ENCODE data around the gene CPZ. TPM values are rescaled to one million over a fixed set of nuclear protein-coding genes. Genes with fewer than 3 reads are reported as not detected.

The CPZ gene
- total and polyA plus RNA-seq, 8 donors: 0.09 to 0.86 (median 0.23) TPM

- TF ChIP-seq CTCF (IDR thresholded peaks at IDR 0.05): no peak
- intact Hi-C loops (cut with DNase I): no loop called here
- ATAC-seq (no peak), DNase-seq (no peak), FAIRE-seq (no peak)
- Histone ChIP-seq H3K36me3 (no peaks in the 10 kb centered on the region), H3K27ac (no peak overlapping the region), H3K27me3 (peaks cover 0 to 15% (median 7%) of the 10 kb centered on the region in 4 donors), H3K4me1 (no peaks in the 10 kb centered on the region), H3K9me3 (no peaks in the 10 kb centered on the region), H3K4me3 (no peak overlapping the region)
- 51 to 70% methylated on average over 3 of the region's 3 CpGs for WGBS, 2 donors
These were observed 13.8 kb upstream of the CPZ start for GRCh38 chr4:8578717-8579116.

DNA sequence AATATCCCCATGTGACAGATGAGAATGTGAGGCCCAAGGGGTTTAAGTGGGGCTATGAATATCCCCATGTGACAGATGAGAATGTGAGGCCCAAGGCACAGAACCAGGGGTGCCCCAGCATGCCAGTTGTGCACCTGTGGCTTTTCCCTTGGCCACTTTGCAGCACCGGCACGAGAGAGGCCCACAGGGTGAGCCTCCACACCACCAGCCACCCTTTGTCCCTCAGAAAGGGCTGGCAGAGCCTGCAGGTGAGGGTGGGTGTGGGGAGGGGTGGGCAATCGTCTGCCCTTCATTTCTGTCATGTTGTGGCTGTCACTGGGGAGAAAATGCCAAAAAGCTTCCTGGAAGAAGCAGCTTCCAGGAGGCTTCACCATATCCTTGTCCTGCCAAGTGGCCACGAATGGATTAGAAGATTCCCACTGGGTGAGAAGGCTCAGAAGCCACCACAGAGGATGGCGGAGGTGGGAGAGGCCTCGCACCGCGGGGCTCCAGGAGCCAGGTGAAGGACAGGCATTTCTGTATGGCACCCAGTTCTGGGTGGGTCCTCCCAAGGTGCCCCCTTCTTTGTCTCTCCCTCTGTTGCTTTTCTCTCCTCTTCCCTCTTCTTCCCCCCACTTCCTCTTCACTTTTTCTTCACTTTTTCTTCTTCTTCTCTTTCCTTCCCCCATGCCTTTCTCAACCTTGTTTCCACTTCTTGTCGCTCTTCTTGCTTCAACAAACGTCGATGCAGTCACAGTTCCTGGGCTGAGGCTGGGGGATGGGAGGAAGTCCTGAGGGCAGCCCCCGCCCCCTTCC is 12.8 kb upstream of the CPZ start:
- peak in 1 of 6 donors; percentile 31 for DNase-seq
- Histone ChIP-seq H3K27me3 (peaks cover 0 to 15% (median 7%) of the 10 kb centered on the region in 4 donors), H3K4me3 (no peak overlapping the region), H3K27ac (no peak overlapping the region), H3K36me3 (no peaks in the 10 kb centered on the region), H3K9me3 (no peaks in the 10 kb centered on the region), H3K4me1 (no peaks in the 10 kb centered on the region)
- WGBS, 2 donors: 22 to 23% methylated on average over 12 of the region's 12 CpGs
- ATAC-seq: no peak
- FAIRE-seq: no peak
- TF ChIP-seq CTCF (IDR thresholded peaks at IDR 0.05): no peak
- intact Hi-C loops (cut with DNase I): no loop called here

- Histone ChIP-seq H3K36me3 (no peaks in the 10 kb centered on the region), H3K4me3 (no peak within 1 kb of the TSS), H3K27me3 (peaks cover 0 to 15% (median 7%) of the 10 kb centered on the region in 4 donors), H3K4me1 (no peaks in the 10 kb centered on the region), H3K9me3 (no peaks in the 10 kb centered on the region), H3K27ac (no peak within 1 kb of the TSS)
- no peak for TF ChIP-seq CTCF (IDR thresholded peaks at IDR 0.05)
- ATAC-seq (peak; percentile 86 to 98 (median 91)), DNase-seq (peak in 5 of 6 donors; percentile 30 to 86 (median 60)), FAIRE-seq (no peak)
- 4 to 6% methylated on average over 58 to 63 of the region's 63 CpGs for WGBS, 2 donors
- intact Hi-C loops (cut with DNase I): no loop called here
These were observed 12.1 kb upstream of the CPZ start, which contains the start of gene GPR78 for GRCh38 chr4:8580321-8581093. Gene GPR78 (plus strand): TSS chr4:8580392. CDS start chr4:8580983, 591 bp downstream.

DNA sequence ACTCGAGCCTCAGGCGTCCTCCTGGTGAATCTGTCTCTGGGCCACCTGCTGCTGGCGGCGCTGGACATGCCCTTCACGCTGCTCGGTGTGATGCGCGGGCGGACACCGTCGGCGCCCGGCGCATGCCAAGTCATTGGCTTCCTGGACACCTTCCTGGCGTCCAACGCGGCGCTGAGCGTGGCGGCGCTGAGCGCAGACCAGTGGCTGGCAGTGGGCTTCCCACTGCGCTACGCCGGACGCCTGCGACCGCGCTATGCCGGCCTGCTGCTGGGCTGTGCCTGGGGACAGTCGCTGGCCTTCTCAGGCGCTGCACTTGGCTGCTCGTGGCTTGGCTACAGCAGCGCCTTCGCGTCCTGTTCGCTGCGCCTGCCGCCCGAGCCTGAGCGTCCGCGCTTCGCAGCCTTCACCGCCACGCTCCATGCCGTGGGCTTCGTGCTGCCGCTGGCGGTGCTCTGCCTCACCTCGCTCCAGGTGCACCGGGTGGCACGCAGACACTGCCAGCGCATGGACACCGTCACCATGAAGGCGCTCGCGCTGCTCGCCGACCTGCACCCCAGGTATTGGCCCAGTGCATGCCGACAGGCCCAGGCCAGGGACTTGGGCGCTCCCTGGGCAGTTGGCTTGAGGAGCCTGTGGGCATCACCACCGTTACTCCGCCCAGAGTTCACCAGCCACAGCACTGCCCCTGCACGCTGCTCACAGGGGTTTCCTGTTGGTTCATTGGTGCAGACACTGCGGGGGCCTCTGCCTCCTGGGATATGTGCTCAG is 11.3 kb upstream of the CPZ start:
- Histone ChIP-seq H3K27ac (no peak overlapping the region), H3K4me3 (no peak overlapping the region), H3K27me3 (peaks cover 0 to 15% (median 7%) of the 10 kb centered on the region in 4 donors), H3K36me3 (no peaks in the 10 kb centered on the region), H3K4me1 (no peaks in the 10 kb centered on the region), H3K9me3 (no peaks in the 10 kb centered on the region)
- WGBS, 2 donors: 43 to 57% methylated on average over 64 to 66 of the region's 66 CpGs
- ATAC-seq (no peak), FAIRE-seq (no peak), DNase-seq (peak in 1 of 6 donors; percentile 45)
- TF ChIP-seq CTCF (IDR thresholded peaks at IDR 0.05): no peak
- intact Hi-C loops (cut with DNase I): no loop called here

All from pancreas (tissue), 10 donors.